Upper lobe of left lung (tissue), 6 donors: Measurements from ENCODE around the gene CDH22. TPM values are rescaled to one million over a fixed set of nuclear protein-coding genes. Genes with fewer than 3 reads are reported as not detected.
A peak's percentile ranks its signal among the peaks of the same experiment; 100 is the strongest.

Experiments
- ATAC-seq, 2 donors: fragments of 200-7000 bp; cut with Tn5 transposase; one replicate each; pipeline ENCODE4 v1.9.1; 2022; ENCODE audit warnings: mild to moderate bottlenecking in 2 of 2, moderate library complexity in 2 of 2; ENCODE audit not compliant: low FRiP score in 2 of 2
- DNase-seq, 2 donors: peaks; one replicate each; pipeline ENCODE4 v3.0.0-alpha.2; 2019 to 2020
- H3K27ac ChIP-seq, 4 donors: fragments of 200-600 bp; sonication (generic); one replicate each; pipeline ENCODE4 v1.5.1; 2016 to 2019
- H3K27me3 ChIP-seq, 4 donors: fragments of 200-600 bp; sonication (generic); one replicate each; pipeline ENCODE4 v1.5.1; 2017 to 2019
- H3K36me3 ChIP-seq, 4 donors: fragments of 200-600 bp; sonication (generic); one replicate each; pipeline ENCODE4 v1.5.1; 2016 to 2019
- H3K4me1 ChIP-seq, 4 donors: fragments of 200-600 bp; sonication (generic); one replicate each; pipeline ENCODE4 v1.5.1; 2018 to 2019
- H3K4me3 ChIP-seq, 4 donors: fragments of 200-600 bp; sonication (generic); one replicate each; pipeline ENCODE4 v1.5.1; 2017 to 2019; ENCODE audit warnings: mild to moderate bottlenecking in 2 of 4, moderate library complexity in 1 of 4
- H3K9me3 ChIP-seq, 4 donors: fragments of 200-600 bp; sonication (generic); one replicate each; pipeline ENCODE4 v1.5.1; 2018 to 2019
- CTCF ChIP-seq, 6 experiments: fragments of 450-650 bp in 4 of 6; fragments of 200-600 bp in 2 of 6; sonication (generic) in 2 of 6; IDR thresholded peaks; one replicate each; pipeline ENCODE4 v1.5.1; 2016 to 2019; ENCODE audit warnings: antibody characterized with exemption in 6 of 6
- EP300 ChIP-seq, 4 donors: sonication (generic); formaldehyde crosslinking; IDR thresholded peaks; one replicate each; pipeline ENCODE4 v1.5.1; 2017; ENCODE audit warnings: antibody characterized with exemption in 4 of 4, control low read depth in 2 of 4
- POLR2A ChIP-seq, 4 donors: fragments of 450-650 bp; IDR thresholded peaks; one replicate each; pipeline ENCODE4 v1.5.1; 2016 to 2017; ENCODE audit warnings: antibody characterized with exemption in 4 of 4, mild to moderate bottlenecking in 2 of 4
- POLR2AphosphoS5 ChIP-seq, 2 donors: sonication (generic); formaldehyde crosslinking; IDR thresholded peaks; one replicate each; pipeline ENCODE4 v1.5.1; 2017; ENCODE audit warnings: antibody characterized with exemption in 2 of 2
- WGBS, 2 donors: methylation state at CpG; one replicate each; pipeline ENCODE4 v1.1.5; 2017 to 2018; 5-methylcytosine and 5-hydroxymethylcytosine counted together
- total RNA-seq, 6 donors: library from RNA; depleted of rRNA in 4 of 6; stranded (reverse); fragments of >200 nt in 4 of 6; gene quantifications; one replicate each; pipeline versions ENCODE4 v1.1.0 to v1.2.1, GENCODE V29; 2016 to 2021
- donor health status: DM: no; HTN: no; CAD: no; lungs with moderate emphysema.
- donor health status: DM: no; HTN: yes; CAD: no; lungs with severe emphysema.

Gene CDH22
- total RNA-seq, 6 donors from 2014 or later, result 0.10 to 0.40 (median 0.24) TPM; not detected in 2

DNA sequence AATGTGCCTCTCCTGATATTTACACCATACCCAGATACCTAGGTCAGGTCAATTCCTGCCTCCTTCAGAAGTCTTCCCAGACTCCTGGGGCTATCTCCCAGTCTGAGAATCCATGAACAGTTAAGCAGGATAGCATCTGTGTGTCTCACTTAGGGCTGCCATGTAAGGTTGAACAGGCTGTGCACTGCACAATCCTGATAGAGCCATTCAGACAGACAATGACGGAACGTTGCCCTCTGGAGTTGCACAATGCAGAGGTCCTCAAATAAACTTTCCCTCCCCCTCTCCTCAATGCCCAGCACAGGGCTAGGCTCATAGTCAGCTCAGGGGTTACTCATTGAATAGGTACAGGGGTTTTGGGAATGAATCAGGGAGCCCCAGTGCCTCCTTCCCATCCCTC is 100.5 kb downstream of the CDH22 start:
- ATAC-seq, result no peak
- 36 to 60% methylated on average over 2 of the region's 2 CpGs for WGBS, 2 donors
- no peak overlapping the region for H3K27ac ChIP-seq
- peaks cover 0 to 9% (median 3%) of the 10 kb centered on the region in 4 donors for H3K27me3 ChIP-seq
- peaks cover 6 to 20% (median 7%) of the 10 kb centered on the region in 4 donors for H3K4me1 ChIP-seq
- no peaks in the 10 kb centered on the region for H3K9me3 ChIP-seq
- H3K4me3 ChIP-seq, result no peak overlapping the region
- no peaks in the 10 kb centered on the region for H3K36me3 ChIP-seq
- DNase-seq, result no peak
- TF ChIP-seq CTCF (IDR thresholded peaks at IDR 0.05), result no peak
- no peak for TF ChIP-seq POLR2A (IDR thresholded peaks at IDR 0.05)
- no peak for TF ChIP-seq EP300 (IDR thresholded peaks at IDR 0.05)
- no peak for TF ChIP-seq POLR2AphosphoS5 (IDR thresholded peaks at IDR 0.05)

DNA sequence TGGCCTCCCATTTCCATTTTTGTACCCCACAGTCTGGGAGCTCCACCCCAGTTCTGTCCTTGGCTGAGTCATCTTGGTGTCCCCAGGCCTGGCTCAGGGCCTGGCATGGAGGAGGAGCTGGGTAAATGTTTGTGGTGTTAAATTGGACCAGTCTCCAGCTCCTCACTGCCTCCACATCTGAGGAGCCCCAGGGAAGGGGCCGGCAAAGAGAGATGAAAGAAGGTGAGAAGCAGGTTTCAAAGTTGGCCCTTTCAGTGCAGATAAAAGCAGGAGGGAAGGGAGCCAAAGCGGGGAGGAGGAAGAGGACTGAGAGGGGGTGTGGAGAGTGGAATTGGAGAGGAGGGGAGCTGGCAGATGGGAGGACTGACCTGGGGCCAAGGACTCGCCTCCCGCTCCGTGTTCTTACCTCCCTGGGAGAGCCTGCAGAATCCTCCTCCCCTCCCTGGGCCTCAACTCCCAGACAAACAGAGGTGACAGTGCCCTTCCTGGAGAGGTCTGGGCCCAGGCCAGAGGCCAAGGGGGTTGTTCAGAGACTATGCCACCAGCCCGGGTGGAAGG is 101.2 kb downstream of the CDH22 start:
- Histone ChIP-seq H3K27me3 (peaks cover 0 to 9% (median 3%) of the 10 kb centered on the region in 4 donors), H3K4me1 (peaks cover 6 to 20% (median 7%) of the 10 kb centered on the region in 4 donors), H3K4me3 (no peak overlapping the region), H3K27ac (no peak overlapping the region), H3K9me3 (no peaks in the 10 kb centered on the region), H3K36me3 (no peaks in the 10 kb centered on the region)
- ATAC-seq (no peak), DNase-seq (no peak)
- TF ChIP-seq EP300 (IDR thresholded peaks at IDR 0.05) (no peak), CTCF (IDR thresholded peaks at IDR 0.05) (no peak), POLR2A (IDR thresholded peaks at IDR 0.05) (no peak), POLR2AphosphoS5 (IDR thresholded peaks at IDR 0.05) (no peak)
- WGBS, 2 donors, result 43 to 58% methylated on average over 5 to 6 of the region's 6 CpGs

DNA sequence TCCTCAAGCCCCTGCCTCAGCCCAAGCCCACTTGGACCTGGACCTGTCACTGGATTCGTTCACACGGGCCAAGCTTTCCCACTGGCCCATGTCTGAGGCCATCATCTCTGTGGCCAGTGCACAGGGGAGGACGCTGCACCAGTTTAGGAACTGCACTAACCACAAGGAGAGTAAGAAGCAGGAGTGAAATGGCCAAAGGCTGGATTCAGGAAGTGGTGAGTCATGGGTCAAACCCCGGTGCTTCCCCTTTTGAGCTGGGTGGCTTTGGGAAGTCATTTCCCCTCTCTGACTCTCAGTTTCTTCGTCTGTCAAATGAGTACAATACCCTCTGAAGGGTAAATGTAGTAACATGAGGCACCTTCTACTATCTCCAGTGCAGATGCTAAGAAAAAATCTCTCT is 102.3 kb downstream of the CDH22 start:
- peaks cover 6 to 20% (median 7%) of the 10 kb centered on the region in 4 donors for H3K4me1 ChIP-seq
- DNase-seq (peak in 1 of 2 donors; percentile 83), ATAC-seq (peak; percentile 67 to 86)
- no peaks in the 10 kb centered on the region for H3K9me3 ChIP-seq
- TF ChIP-seq POLR2AphosphoS5 (IDR thresholded peaks at IDR 0.05) (no peak), CTCF (IDR thresholded peaks at IDR 0.05) (peak in 1 of 6 experiments; percentile 11)
- 19 to 31% methylated on average over 5 of the region's 5 CpGs for WGBS, 2 donors
- H3K4me3 ChIP-seq, result no peak overlapping the region
- no peaks in the 10 kb centered on the region for H3K36me3 ChIP-seq
- H3K27ac ChIP-seq, result no peak overlapping the region
- H3K27me3 ChIP-seq, result peaks cover 0 to 12% (median 4%) of the 10 kb centered on the region in 4 donors

GRCh38 chr20:46205349-46205748 is 102.9 kb downstream of the CDH22 start:
- H3K36me3 ChIP-seq, result no peaks in the 10 kb centered on the region
- no peak overlapping the region for H3K27ac ChIP-seq
- peaks cover 6 to 20% (median 7%) of the 10 kb centered on the region in 4 donors for H3K4me1 ChIP-seq
- TF ChIP-seq CTCF (IDR thresholded peaks at IDR 0.05) (no peak), POLR2A (IDR thresholded peaks at IDR 0.05) (no peak), POLR2AphosphoS5 (IDR thresholded peaks at IDR 0.05) (no peak), EP300 (IDR thresholded peaks at IDR 0.05) (no peak)
- H3K27me3 ChIP-seq, result peaks cover 0 to 17% (median 6%) of the 10 kb centered on the region in 4 donors
- H3K9me3 ChIP-seq, result no peaks in the 10 kb centered on the region
- WGBS, 2 donors, result 36 to 48% methylated on average over 3 of the region's 3 CpGs
- DNase-seq, result no peak
- peak in 1 of 2 donors; percentile 21 for ATAC-seq
- no peak overlapping the region for H3K4me3 ChIP-seq

DNA sequence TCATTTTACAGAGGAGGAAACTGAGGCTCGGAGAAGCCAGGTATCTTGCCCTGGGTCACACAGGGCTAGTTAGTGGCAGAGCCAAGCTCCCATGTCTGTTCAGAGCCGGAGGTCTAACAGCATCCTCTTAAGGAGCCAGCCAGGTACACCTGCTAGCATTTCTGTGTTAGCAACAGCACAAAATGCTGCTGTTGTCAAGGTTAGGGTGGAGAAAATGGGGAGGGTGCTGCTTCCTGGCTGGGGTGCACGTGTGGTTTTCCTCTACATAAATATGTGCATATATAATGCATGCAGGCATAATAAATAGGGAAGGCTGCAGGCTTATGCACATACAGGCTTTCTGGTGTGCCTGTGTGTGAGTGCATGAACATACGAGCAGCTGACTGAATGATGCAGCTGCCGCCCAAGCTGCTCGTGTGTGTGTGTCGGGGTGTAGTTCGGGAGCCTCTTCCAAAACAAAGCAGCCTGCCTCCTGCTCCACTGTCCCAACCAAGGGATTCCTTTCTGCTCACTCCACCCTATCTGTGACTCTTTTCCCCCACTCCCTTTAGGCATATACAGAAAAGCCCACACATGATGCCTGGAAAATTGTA is 103.6 kb downstream of the CDH22 start:
- no peak overlapping the region for H3K27ac ChIP-seq
- H3K4me1 ChIP-seq, result peaks cover 6 to 20% (median 7%) of the 10 kb centered on the region in 4 donors
- 42 to 47% methylated on average over 6 to 8 of the region's 8 CpGs for WGBS, 2 donors
- no peak overlapping the region for H3K4me3 ChIP-seq
- H3K9me3 ChIP-seq, result no peaks in the 10 kb centered on the region
- peaks cover 0 to 12% (median 3%) of the 10 kb centered on the region in 4 donors for H3K27me3 ChIP-seq
- no peaks in the 10 kb centered on the region for H3K36me3 ChIP-seq
- TF ChIP-seq CTCF (IDR thresholded peaks at IDR 0.05) (no peak), POLR2AphosphoS5 (IDR thresholded peaks at IDR 0.05) (no peak), EP300 (IDR thresholded peaks at IDR 0.05) (no peak), POLR2A (IDR thresholded peaks at IDR 0.05) (no peak)
- DNase-seq (no peak), ATAC-seq (no peak)
